HG03571 (cell line): ENCODE data around the gene NPY1R.

ENCODE experiments used
- ATAC-seq: cut with Tn5 transposase; IDR thresholded peaks from one replicate; pipeline ENCODE4 v1.9.1; 2021; ENCODE audit not compliant: unreplicated experiment

Gene NPY1R

GRCh38 chr4:163332526-163333406 is at the start of gene NPY1R:
TSS of gene NPY1R (minus strand) at chr4:163332596. CDS start at chr4:163326554, 6,042 bp downstream.
- peak; percentile 84 for ATAC-seq

GRCh38 chr4:163380703-163381102 is 48.3 kb upstream of the NPY1R start:
- ATAC-seq, result no peak

GRCh38 chr4:163378661-163379060 is 46.3 kb upstream of the NPY1R start:
- no peak for ATAC-seq

- ATAC-seq, result no peak
These were observed 39.6 kb upstream of the NPY1R start for GRCh38 chr4:163372029-163372428.

- no peak for ATAC-seq
These were observed 35.3 kb upstream of the NPY1R start for GRCh38 chr4:163367651-163368050.

GRCh38 chr4:163356104-163356503 is 23.7 kb upstream of the NPY1R start:
- ATAC-seq, result no peak

GRCh38 chr4:163353054-163353453 is 20.7 kb upstream of the NPY1R start:
- ATAC-seq, result no peak

GRCh38 chr4:163350672-163351071 is 18.3 kb upstream of the NPY1R start:
- no peak for ATAC-seq

- no peak for ATAC-seq
These were observed 12.0 kb upstream of the NPY1R start for GRCh38 chr4:163344147-163345125.

GRCh38 chr4:163343604-163344146 is 11.3 kb upstream of the NPY1R start, which contains the start of gene NPY5R:
TSS of gene NPY5R (plus strand) at chr4:163343892. CDS start at chr4:163350274, 6,382 bp downstream.
- no peak for ATAC-seq

- ATAC-seq, result no peak
These were observed 3.0 kb upstream of the NPY1R start for GRCh38 chr4:163335384-163335783.

GRCh38 chr4:163331629-163332376 is 593 bp downstream of the NPY1R start:
- no peak for ATAC-seq

GRCh38 chr4:163330916-163331628 is 1.3 kb downstream of the NPY1R start:
- no peak for ATAC-seq

GRCh38 chr4:163317110-163317509 is 15.3 kb downstream of the NPY1R start:
- no peak for ATAC-seq

- ATAC-seq, result no peak
These were observed 22.9 kb downstream of the NPY1R start for GRCh38 chr4:163309466-163309865.

- no peak for ATAC-seq
These were observed 29.3 kb downstream of the NPY1R start for GRCh38 chr4:163303069-163303468.

- ATAC-seq, result no peak
These were observed 32.0 kb downstream of the NPY1R start for GRCh38 chr4:163300445-163300844.

GRCh38 chr4:163295138-163295537 is 37.3 kb downstream of the NPY1R start:
- ATAC-seq, result no peak

GRCh38 chr4:163284304-163284703 is 48.1 kb downstream of the NPY1R start:
- no peak for ATAC-seq
